ENCODE results near the gene CCDC171.

- TF ChIP-seq POLR2A (IDR thresholded peaks at IDR 0.05) (no peak), CTCF (IDR thresholded peaks at IDR 0.05) (no peak)
Observed at GRCh38 chr9:16001856-16002255, 449.0 kb downstream of the CCDC171 start.
